DOHH2 (cell line): ENCODE results near the gene PACSIN1.

ENCODE experiments used
- H3F3A ChIP-seq: fragments of 200-600 bp; sonication (generic), shearing (Covaris generic); 2 replicates; pipeline ENCODE4 v1.6.0; 2016; ENCODE audit warnings: antibody characterized with exemption, mild to moderate bottlenecking; ENCODE audit not compliant: control insufficient read depth, insufficient read depth
- H3K27ac ChIP-seq: fragments of 200-600 bp; sonication (generic); 2 replicates; pipeline ENCODE4 v1.5.1; 2014; ENCODE audit warnings: low read depth, mild to moderate bottlenecking, low read length, moderate library complexity
- H3K27me3 ChIP-seq: fragments of 200-600 bp; sonication (generic); 2 replicates; pipeline ENCODE4 v1.6.1; 2014; ENCODE audit warnings: mild to moderate bottlenecking, low read length, mixed read lengths; ENCODE audit not compliant: control insufficient read depth
- H3K36me3 ChIP-seq: fragments of 200-600 bp; sonication (generic); 2 replicates; pipeline ENCODE4 v1.6.1; 2014; ENCODE audit warnings: mild to moderate bottlenecking, low read length, moderate library complexity, mixed read lengths; ENCODE audit not compliant: control insufficient read depth
- H3K4me1 ChIP-seq: fragments of 200-600 bp; sonication (generic); 2 replicates; pipeline ENCODE4 v1.6.1; 2014; ENCODE audit warnings: mild to moderate bottlenecking, low read length, mixed read lengths; ENCODE audit not compliant: control insufficient read depth
- H3K4me2 ChIP-seq: fragments of 200-600 bp; sonication (generic); 2 replicates; pipeline ENCODE4 v1.6.0; 2014; ENCODE audit warnings: mild to moderate bottlenecking, low read length, moderate library complexity
- H3K4me3 ChIP-seq: fragments of 200-600 bp; sonication (generic); 2 replicates; pipeline ENCODE4 v1.5.1; 2014; ENCODE audit warnings: mild to moderate bottlenecking, low read length, mixed read lengths
- H3K79me2 ChIP-seq: fragments of 200-600 bp; sonication (generic); 2 replicates; pipeline ENCODE4 v1.6.1; 2014; ENCODE audit warnings: mild to moderate bottlenecking, low read length, mixed read lengths; ENCODE audit not compliant: control insufficient read depth
- H3K9me2 ChIP-seq: fragments of 200-600 bp; sonication (generic); replicated peaks from 2 replicates; pipeline ENCODE4 v1.6.1; 2014; ENCODE audit warnings: mild to moderate bottlenecking, low read length, mixed read lengths; ENCODE audit not compliant: control insufficient read depth
- H3K9me3 ChIP-seq: fragments of 200-600 bp; sonication (generic); 2 replicates; pipeline ENCODE4 v1.6.1; 2014; ENCODE audit warnings: antibody characterized with exemption, low read length, mixed read lengths; ENCODE audit not compliant: control insufficient read depth, insufficient read depth
- H4K20me1 ChIP-seq: fragments of 200-600 bp; sonication (generic); 2 replicates; pipeline ENCODE4 v1.6.0; 2014; ENCODE audit warnings: low read depth, mild to moderate bottlenecking, antibody characterized with exemption, low read length, moderate library complexity; ENCODE audit not compliant: control insufficient read depth, insufficient read depth
- EZH2phosphoT487 ChIP-seq: fragments of 200-600 bp; sonication (generic); IDR thresholded peaks from 2 replicates; pipeline ENCODE4 v1.6.1; 2017; ENCODE audit warnings: borderline replicate concordance, mild to moderate bottlenecking, antibody characterized with exemption, low read length, moderate library complexity, mixed read lengths
- TF ChIP-seq, protein P1 (sequence below): fragments of 200-600 bp; sonication (generic); IDR thresholded peaks from one replicate; pipeline ENCODE4 v1.5.1; 2014; ENCODE audit warnings: antibody characterized with exemption, mild to moderate bottlenecking, low read depth, low read length; ENCODE audit not compliant: poor library complexity, severe bottlenecking

The PACSIN1 gene

DNA sequence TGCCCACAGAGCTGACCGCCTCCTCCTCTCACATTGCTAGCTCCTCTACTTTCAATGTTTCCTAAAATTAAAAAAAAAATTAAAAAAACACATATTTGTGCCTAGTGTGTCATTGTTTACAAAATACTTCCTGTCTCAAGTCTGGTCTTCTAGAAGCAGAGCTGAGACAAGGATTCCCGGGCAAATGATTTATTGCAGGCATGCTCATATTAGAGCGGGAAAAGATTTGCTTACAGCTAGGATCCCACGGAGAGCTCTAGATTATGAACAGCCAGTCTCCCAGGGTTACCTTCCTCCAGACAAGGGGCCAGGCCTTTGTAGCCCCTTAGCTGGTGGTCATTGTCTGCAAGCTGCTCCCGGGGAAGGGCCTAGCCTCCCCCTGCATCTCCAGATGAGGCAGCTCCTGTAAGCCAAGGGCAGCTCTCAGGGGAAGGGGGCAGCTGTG, 9.4 kb downstream of the PACSIN1 start:
- Histone ChIP-seq H3K9me2 (no peaks in the 10 kb centered on the region), H3K4me2 (no peak overlapping the region), H3K27ac (no peak overlapping the region), H3K9me3 (no peaks in the 10 kb centered on the region), H3K27me3 (no peaks in the 10 kb centered on the region), H4K20me1 (no peaks in the 10 kb centered on the region), H3K4me3 (no peak overlapping the region), H3K79me2 (no peaks in the 10 kb centered on the region), H3K36me3 (no peaks in the 10 kb centered on the region), H3F3A (no peaks in the 10 kb centered on the region), H3K4me1 (peaks cover 19% of the 10 kb centered on the region)
- TF ChIP-seq, protein P1, sequence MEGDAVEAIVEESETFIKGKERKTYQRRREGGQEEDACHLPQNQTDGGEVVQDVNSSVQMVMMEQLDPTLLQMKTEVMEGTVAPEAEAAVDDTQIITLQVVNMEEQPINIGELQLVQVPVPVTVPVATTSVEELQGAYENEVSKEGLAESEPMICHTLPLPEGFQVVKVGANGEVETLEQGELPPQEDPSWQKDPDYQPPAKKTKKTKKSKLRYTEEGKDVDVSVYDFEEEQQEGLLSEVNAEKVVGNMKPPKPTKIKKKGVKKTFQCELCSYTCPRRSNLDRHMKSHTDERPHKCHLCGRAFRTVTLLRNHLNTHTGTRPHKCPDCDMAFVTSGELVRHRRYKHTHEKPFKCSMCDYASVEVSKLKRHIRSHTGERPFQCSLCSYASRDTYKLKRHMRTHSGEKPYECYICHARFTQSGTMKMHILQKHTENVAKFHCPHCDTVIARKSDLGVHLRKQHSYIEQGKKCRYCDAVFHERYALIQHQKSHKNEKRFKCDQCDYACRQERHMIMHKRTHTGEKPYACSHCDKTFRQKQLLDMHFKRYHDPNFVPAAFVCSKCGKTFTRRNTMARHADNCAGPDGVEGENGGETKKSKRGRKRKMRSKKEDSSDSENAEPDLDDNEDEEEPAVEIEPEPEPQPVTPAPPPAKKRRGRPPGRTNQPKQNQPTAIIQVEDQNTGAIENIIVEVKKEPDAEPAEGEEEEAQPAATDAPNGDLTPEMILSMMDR = no peak
- no peak for TF ChIP-seq EZH2phosphoT487

DNA sequence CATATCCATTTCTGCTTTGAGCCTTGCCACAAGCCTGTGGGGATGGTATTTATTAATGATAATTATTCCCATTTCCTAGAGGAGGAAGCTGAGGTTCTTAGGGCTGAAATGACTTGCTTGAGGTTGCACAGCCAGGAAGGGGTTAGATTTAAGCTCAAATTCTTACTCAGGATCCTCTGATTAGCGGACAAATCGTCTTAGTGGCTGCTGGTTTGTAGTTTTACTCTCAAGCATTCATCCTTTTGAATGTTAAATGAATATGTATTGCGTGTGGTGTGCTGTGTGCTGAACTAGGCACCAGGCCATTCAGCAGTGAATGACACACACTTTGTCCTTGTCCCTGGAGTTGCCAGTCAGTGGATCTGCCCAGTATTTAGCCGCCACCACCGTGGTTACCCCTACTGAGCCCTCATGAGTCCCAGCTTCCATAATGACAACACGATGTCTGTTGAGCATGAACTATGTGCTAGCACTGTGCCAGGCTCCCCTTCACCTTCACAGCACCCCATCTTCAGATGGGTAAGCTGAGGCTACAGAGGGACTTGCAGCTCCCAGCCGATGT, 10.0 kb downstream of the PACSIN1 start:
- TF ChIP-seq EZH2phosphoT487 = no peak
- TF ChIP-seq, protein P1 = no peak
- Histone ChIP-seq H3F3A (0 out of 2 replicates have a peak, but pooled peaks cover 3% of the 10 kb centered on the region), H3K4me2 (no peak overlapping the region), H3K36me3 (no peaks in the 10 kb centered on the region), H3K9me2 (no peaks in the 10 kb centered on the region), H3K4me1 (peaks cover 25% of the 10 kb centered on the region), H3K27me3 (no peaks in the 10 kb centered on the region), H3K27ac (no peak overlapping the region), H3K79me2 (no peaks in the 10 kb centered on the region), H3K9me3 (no peaks in the 10 kb centered on the region), H3K4me3 (no peak overlapping the region), H4K20me1 (no peaks in the 10 kb centered on the region)

DNA sequence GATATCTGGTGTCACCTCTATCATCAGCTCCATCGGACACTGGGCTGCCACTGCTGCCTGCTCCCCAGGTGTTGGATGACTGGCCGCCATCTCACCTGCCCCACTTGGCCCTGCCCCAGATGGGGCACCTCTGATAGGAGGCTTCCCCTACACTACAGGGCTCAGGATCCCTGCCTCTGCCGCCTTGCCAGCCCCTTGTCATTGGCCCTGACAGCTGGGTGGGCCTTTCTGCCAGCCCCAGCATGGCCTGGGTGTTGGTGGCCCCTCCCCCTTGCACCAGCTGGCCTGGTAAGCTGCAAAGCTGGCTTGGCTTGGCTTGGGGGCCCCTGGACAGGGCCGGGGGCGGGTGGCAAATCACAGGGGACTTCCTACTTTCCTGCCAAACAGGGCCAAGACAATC, 10.6 kb downstream of the PACSIN1 start:
- Histone ChIP-seq H3F3A (0 out of 2 replicates have a peak, but pooled peaks cover 3% of the 10 kb centered on the region), H3K4me1 (peaks cover 30% of the 10 kb centered on the region)
- no peak for TF ChIP-seq EZH2phosphoT487
- TF ChIP-seq, protein P1 = no peak

GRCh38 chr6:34476921-34477320, 11.0 kb downstream of the PACSIN1 start:
- Histone ChIP-seq H3K4me3 (no peak overlapping the region), H3F3A (0 out of 2 replicates have a peak, but pooled peaks cover 3% of the 10 kb centered on the region), H3K79me2 (no peaks in the 10 kb centered on the region), H3K4me2 (no peak overlapping the region), H3K4me1 (peaks cover 33% of the 10 kb centered on the region), H3K36me3 (no peaks in the 10 kb centered on the region), H3K9me3 (no peaks in the 10 kb centered on the region), H3K9me2 (no peaks in the 10 kb centered on the region), H3K27me3 (no peaks in the 10 kb centered on the region), H3K27ac (no peak overlapping the region), H4K20me1 (no peaks in the 10 kb centered on the region)
- TF ChIP-seq, protein P1 = no peak
- TF ChIP-seq EZH2phosphoT487 = no peak

More for the DNA sequence above, 10.6 kb downstream of the PACSIN1 start:
- Histone ChIP-seq H3K4me2 (no peak overlapping the region), H4K20me1 (no peaks in the 10 kb centered on the region), H3K27ac (no peak overlapping the region), H3K27me3 (no peaks in the 10 kb centered on the region), H3K4me3 (no peak overlapping the region), H3K79me2 (no peaks in the 10 kb centered on the region), H3K9me2 (no peaks in the 10 kb centered on the region), H3K36me3 (no peaks in the 10 kb centered on the region), H3K9me3 (no peaks in the 10 kb centered on the region)
